HG03045 (cell line): ENCODE data around the gene CRB2.

Experiments
- ATAC-seq: cut with Tn5 transposase; IDR thresholded peaks from one replicate; pipeline ENCODE4 v1.9.1; 2021; ENCODE audit warnings: mild to moderate bottlenecking, moderate library complexity; ENCODE audit not compliant: unreplicated experiment

Gene CRB2

DNA sequence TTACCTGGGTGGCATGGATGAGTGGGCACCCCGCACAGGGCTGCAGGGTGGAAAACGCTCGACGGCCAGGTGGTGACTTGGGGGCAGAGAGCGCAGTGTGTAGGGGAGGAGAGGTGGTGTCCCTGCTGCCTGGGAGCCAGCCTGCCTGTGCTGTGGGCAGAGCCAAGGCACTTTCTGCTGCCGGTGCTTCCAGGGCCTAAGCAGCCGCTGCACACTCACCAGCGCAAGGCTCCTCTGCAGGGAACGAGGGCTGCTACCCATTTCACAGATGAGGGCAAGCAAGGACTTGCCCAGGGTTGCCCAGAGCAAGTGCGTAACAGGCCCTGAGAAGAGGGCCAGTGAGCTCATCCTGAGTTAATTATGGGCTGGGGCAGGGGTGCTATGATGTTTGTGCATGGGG is 62.5 kb downstream of the CRB2 start:
- ATAC-seq, result no peak

DNA sequence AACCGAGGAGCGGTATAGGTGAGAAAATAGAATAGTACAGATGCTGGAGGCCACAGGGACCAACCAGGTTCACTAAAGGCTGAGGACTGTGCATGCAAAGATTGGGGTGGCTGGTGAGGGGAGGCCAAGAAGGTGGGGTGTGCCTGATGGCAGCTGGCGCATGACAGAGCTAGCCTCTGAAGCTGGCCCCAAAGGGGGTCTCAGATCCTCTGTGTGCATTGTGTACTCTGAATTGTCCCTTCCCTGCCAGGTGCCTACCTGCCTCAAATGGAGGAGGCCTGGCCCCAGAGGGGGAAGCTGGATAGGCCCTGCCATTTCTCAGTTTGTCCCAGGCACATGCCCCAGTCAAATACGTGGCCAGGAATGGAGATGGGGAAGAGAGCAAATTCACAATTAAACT is 63.1 kb downstream of the CRB2 start:
- no peak for ATAC-seq

DNA sequence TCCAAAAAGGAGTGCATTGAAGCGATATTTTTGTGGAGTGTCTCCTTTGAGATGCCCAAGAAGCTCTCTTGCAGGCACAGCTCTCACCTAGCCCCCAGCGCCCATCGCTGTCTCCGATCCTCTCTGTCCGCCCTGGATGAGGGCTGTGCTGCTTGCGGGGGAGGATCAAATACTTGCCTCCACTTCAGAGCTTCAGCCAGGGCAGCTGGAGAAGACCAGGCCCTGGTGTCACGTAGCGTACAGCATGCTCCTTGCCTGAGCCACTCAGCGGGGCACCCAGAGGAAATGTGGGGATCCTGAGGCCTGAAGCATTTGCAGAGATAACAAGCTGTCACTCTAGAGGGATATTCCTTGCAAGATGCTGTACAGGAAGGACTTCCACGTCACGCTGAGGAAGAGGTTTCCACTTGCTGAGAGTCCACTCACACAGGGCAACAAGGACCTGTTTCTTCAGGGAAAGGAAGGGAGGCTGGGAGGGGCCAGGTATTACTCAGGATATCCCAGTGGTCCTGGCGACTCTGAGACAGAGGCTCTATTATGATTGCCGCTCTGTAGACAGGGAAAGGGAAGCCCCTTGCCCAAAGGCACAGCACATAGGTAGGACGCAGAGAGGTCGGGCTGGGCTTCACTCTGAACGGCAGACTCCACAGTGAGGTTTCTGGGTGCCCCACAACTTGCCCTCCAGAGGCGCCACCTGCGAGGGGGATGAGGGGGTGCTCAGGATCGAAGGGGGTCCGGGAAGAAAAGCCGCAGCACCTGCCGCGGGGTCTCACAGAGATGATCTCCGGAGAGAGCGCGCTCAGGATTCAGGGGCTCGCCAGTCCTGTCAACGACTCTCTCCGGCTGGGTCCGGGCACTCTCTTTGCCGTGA is 64.0 kb downstream of the CRB2 start:
- no peak for ATAC-seq

DNA sequence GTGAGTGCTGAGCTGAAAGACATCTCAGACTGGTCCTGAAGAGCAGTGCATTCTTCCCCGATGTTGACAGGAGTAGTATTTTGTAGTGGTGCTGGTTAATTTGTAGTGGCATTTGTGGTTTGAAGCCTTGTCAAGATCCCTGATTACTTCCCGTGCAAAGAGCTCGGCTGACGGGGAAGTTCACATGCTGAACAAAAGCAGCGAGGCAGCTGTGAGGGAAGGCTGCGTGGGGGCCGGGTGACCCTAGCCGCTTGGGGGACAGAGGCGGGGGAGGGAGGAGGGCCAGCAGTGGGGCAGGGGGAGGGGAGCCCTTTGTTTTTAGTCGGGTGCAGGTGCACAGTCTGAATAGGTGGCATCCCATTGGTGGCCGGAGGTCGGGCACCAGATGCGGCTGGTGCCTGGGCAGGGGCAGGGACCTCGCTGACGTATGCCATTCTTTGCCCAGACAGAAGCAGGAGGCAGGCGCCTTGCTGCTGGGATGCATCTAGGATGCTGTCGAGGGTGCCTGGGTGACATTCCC is 64.7 kb downstream of the CRB2 start:
- ATAC-seq, result no peak

DNA sequence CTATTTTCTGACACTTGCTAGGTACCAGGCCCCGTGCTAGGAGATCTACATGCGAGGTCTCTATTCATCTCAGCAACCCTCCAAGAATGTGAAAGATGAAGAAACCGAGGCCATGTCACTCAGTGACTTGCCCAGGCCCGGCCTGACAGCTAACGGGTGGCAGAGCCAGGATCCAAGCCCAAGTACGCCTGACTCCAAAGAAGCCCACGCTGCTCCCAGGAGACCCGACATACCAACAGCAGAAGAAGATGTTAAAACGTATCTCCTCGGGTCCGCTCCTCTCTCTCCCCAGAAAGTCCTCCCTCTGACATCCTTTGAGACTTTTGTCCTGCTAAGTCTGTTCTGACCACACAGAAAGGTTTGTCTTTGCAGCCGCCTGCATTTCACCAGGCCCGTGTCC is 65.2 kb downstream of the CRB2 start:
- ATAC-seq, result no peak

DNA sequence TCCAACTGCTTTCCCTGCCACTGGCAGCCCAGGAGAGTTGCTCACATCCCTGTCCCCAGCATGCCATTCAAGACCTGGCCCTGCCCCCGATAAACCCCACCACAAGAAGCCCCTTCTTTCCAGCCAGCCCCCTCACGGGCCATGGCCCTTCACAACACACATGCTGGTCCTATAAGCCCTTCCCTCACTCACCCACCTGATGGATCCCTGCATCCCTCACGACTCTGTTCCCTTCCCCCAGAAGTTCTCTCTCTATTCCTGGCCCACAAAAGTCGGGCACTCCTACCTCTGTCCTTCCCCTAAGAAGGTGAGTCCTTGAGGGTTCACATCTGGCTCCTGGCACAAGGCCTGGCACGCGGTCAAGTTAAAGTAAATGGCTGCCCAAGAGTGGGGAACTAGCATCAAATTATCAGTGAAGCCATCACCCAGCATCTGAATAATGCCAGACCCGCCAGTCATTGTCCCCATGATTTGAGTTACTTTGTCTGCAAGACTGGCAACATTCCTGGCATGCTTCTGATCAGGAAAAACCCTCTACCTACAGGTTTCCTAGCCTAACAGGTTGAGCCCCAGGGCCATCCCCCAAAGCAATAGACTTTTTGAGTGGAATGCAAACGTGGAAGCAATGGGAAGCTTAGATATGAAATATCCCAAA is 65.9 kb downstream of the CRB2 start:
- no peak for ATAC-seq

DNA sequence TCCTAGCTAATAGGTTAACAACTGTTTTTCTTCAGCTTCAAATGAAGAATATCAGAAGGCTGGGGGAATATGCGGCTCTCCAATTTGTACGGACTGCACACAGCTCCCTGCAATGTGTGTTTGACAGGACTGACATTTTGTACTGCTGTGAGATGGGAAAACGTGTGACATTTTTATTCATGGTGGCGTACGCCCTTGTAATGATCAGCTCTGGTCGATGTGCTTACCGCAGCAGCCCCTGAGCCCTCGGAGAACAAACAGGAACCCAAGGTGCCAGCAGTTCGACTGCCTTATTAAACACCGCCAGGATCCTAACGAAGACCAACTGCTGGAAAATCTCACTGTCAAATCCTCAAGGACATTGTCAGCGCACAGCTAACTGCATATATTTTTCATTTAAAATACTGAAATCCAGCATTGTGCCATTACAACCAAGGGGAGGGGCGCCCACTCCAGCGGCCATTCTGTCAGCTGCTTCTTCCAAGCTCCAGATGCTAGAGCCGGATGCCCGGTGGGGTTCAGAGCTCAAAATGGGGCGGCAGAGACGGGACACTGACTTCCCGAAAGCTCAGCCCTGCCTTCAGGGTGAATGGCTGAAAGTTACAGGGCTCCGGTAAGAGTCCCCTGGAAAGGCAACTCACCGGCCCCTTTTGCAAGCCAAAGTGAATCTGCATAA is 66.8 kb downstream of the CRB2 start:
- no peak for ATAC-seq

DNA sequence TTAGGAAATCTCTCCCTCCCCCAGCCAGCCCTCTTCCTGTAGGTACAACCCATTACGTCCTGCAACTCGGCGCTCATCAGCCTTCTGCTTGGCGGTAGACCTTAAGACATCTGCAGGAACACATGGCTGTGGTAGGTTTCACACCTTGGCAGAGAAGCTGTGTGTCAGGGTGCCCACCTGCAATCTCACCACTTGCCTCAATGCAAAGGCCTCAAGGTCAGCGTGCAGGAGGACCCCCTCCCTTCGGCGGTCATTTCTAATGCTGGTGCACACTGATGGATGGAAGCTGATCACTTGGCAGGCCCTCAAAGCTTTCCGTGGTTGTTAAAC is 67.3 kb downstream of the CRB2 start:
- ATAC-seq, result no peak

DNA sequence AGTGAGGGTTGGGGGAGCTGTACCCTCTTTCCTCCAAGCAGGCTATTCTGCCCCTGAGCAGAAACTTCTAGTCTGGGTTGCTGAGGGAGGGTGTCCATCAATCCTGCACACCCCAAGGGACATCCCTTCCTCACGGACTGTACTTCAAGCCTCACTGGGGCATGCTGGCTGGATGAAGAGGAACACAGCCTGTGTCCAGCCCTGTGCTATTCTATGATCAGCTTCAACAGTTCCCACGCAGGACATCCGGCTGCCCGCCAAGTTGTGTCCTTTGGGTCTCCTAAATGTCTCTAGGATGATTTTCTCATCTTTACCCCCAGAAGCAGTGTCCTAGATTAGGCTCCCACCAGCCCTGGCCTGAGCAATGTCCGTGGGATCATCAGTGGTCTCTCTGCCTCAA is 68.1 kb downstream of the CRB2 start:
- ATAC-seq, result no peak

DNA sequence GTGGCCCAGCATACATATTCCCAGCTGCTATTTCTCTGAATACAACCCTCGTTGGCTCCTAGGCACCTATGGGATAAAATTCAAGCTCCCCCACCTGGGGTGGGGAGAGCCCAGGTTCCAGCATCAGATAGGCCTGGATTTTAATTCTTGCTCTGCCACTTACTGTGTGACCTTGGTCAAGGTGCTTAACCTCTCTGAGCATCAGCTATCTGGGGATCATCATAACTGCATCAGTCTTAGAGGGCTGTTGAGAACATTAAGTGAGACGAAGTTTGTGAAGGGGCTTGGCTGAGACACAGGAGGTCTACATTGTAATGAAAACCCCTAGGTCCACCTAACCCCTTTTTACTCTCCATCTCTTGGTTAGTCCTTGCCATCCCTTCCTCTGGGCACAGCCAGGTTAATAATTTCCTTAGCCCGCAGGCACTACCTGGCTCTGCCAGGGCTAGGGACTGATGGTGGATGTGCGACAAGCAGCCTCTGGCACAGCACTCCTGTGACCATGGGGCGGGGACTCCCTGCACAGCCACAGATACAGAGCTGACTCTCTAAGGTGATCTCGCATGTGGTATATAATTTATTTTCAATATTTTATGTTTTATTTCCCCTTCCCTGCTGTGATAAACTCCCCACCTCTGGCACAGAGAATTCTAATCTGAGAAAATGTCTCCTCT is 68.7 kb downstream of the CRB2 start:
- ATAC-seq, result no peak

DNA sequence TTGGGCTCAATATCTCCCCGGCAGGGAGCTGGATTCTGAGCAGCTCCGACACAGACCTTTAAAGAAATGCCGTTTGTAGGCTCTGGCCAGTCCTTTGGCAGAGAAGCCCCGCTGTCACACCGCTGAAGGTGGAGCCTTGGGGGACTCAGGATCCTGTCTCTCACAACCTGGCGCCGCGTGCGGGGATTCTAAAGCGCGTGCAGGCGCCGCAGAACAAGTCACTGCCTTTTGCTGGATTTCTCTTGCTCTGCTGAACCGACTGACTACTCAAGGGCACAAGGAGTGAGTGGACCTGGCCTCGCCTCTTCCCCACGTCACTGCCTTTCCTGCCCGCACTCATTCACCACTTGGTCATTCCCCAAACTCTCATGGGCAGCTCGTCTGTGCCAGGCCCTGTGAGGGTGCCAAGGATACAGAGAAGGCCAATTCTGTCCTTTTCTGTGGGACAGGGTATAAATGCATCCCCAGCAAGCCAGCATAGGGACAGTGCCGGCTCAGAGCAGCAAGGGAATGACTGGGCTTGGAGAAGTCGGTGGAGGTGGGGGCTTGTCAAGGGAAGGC is 69.3 kb downstream of the CRB2 start:
- ATAC-seq, result no peak

DNA sequence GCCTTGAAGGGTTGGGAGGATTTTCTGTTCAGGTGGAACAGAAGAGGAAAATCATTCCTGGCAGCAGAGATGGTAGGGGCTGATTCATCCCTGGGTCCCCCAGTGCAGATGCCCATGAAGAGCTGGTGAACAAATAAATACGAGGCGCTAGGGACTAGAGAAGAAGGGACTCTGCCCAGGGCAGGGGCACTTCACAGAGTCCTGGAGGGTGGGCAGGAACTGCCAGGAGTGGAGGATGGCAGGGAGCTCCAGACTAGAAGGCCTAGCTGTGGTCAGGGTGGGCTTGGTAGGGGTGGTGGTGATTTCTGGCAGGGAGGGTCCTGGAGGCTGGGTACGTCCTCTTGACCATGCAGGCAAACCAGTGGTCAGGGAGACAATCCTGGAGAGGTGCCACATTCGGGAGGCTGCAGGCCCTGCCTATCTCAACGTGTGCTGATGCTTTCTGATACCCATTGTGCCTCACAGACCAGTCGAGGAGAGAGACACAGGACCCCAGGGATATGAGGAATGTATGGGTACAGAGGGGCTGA is 69.9 kb downstream of the CRB2 start:
- no peak for ATAC-seq

DNA sequence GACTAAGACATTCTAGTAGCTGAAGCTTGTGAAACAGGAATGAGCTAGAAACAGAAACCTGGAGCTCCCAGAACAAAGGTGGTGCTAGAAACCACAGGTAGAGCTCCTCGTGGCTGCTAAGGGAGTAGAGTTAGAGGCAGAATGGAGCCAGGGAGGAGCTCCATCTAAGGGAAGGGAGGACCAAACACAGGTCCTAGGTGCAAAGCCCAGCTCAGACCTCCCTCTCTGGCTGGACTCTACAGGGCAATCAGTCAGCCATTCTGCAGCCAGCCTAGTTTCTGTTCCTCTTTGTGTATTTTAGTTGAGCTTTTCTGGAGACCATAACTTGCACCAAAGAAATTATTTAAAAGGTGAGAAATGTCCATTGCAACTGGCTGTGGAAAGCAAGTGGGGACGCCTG is 70.4 kb downstream of the CRB2 start:
- ATAC-seq, result no peak
